ENCODE results near the gene RAD17.
"Not testable (repeated sequence)": the region's sequence is repeated elsewhere in the genome, so short reads cannot be mapped to it uniquely, and the experiment has no call there.

The RAD17 gene

GRCh38 chr5:69416699-69417098 is 47.1 kb downstream of the RAD17 start:
- DNase-seq (ENCODE audit: low read depth in 1 of 2, low spot score in 1 of 2), result no peak
- Histone ChIP-seq H3K4me3 (replicated peaks; ENCODE audit: insufficient read depth, low read length) (no peak overlapping the region), H3K27me3 (ENCODE audit: insufficient read depth, poor library complexity, severe bottlenecking) (no peaks in the 10 kb centered on the region), H3K27ac (replicated peaks) (no peak overlapping the region)
- TF ChIP-seq REST (IDR thresholded peaks at IDR 0.05; ENCODE audit: insufficient replicate concordance, low read depth), result no peak

DNA sequence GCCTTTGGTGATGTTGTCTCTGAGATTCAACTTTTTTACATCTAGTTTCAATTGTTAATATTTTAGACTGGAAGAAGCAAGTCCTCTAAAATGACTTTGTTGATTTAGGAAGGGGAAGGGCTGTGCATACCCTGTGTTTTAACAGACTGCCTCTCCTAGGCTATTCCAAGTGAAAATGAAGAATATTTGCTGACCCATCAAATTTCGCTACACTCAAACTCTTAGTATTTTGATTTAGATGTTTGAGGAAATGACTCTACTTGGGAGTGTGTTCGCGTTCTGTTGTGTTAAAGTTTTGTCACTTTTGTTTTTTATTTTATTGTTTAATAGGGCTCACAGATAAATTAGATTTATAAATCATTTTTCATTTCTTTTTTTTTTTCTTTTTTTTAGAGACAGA is 48.9 kb downstream of the RAD17 start:
- Histone ChIP-seq H3K27ac (replicated peaks) (no peak overlapping the region), H3K4me3 (replicated peaks; ENCODE audit: insufficient read depth, low read length) (no peak overlapping the region), H3K27me3 (ENCODE audit: insufficient read depth, poor library complexity, severe bottlenecking) (no peaks in the 10 kb centered on the region)
- DNase-seq (ENCODE audit: low read depth in 1 of 2, low spot score in 1 of 2), result no peak
- TF ChIP-seq, protein P1, sequence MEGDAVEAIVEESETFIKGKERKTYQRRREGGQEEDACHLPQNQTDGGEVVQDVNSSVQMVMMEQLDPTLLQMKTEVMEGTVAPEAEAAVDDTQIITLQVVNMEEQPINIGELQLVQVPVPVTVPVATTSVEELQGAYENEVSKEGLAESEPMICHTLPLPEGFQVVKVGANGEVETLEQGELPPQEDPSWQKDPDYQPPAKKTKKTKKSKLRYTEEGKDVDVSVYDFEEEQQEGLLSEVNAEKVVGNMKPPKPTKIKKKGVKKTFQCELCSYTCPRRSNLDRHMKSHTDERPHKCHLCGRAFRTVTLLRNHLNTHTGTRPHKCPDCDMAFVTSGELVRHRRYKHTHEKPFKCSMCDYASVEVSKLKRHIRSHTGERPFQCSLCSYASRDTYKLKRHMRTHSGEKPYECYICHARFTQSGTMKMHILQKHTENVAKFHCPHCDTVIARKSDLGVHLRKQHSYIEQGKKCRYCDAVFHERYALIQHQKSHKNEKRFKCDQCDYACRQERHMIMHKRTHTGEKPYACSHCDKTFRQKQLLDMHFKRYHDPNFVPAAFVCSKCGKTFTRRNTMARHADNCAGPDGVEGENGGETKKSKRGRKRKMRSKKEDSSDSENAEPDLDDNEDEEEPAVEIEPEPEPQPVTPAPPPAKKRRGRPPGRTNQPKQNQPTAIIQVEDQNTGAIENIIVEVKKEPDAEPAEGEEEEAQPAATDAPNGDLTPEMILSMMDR (IDR thresholded peaks at IDR 0.05; ENCODE audit: insufficient read depth, low read length), result no peak
- no peak for TF ChIP-seq SPI1 (IDR thresholded peaks at IDR 0.05; ENCODE audit: borderline replicate concordance, low read depth)

- no peak overlapping the region for H3K4me3 ChIP-seq (replicated peaks; ENCODE audit: insufficient read depth, low read length)
- H3K27me3 ChIP-seq (ENCODE audit: insufficient read depth, poor library complexity, severe bottlenecking), result no peaks in the 10 kb centered on the region
- no peak overlapping the region for H3K27ac ChIP-seq (replicated peaks)
- no peak for DNase-seq (ENCODE audit: low read depth in 1 of 2, low spot score in 1 of 2)
- no peak for TF ChIP-seq POLR2AphosphoS5 (IDR thresholded peaks at IDR 0.05; ENCODE audit: low read depth)
These were observed 62.0 kb downstream of the RAD17 start for GRCh38 chr5:69431424-69432303.

GRCh38 chr5:69432412-69433206 is 63.0 kb downstream of the RAD17 start:
- DNase-seq (ENCODE audit: low read depth in 1 of 2, low spot score in 1 of 2), result no peak
- Histone ChIP-seq H3K4me3 (replicated peaks; ENCODE audit: insufficient read depth, low read length) (no peak overlapping the region), H3K27ac (replicated peaks) (no peak overlapping the region), H3K27me3 (ENCODE audit: insufficient read depth, poor library complexity, severe bottlenecking) (no peaks in the 10 kb centered on the region)
- TF ChIP-seq, protein P1 (IDR thresholded peaks at IDR 0.05; ENCODE audit: insufficient read depth, low read length), result no peak
- no peak for TF ChIP-seq GABPA (IDR thresholded peaks at IDR 0.05; ENCODE audit: low read depth)
- TF ChIP-seq SPI1 (IDR thresholded peaks at IDR 0.05; ENCODE audit: borderline replicate concordance, low read depth), result no peak
- TF ChIP-seq POLR2AphosphoS5 (IDR thresholded peaks at IDR 0.05; ENCODE audit: low read depth), result no peak
- no peak for TF ChIP-seq REST (IDR thresholded peaks at IDR 0.05; ENCODE audit: insufficient replicate concordance, low read depth)

- DNase-seq (ENCODE audit: low read depth in 1 of 2, low spot score in 1 of 2); H3K27me3 ChIP-seq (ENCODE audit: insufficient read depth, poor library complexity, severe bottlenecking); H3K27ac ChIP-seq (replicated peaks); H3K4me3 ChIP-seq (replicated peaks; ENCODE audit: insufficient read depth, low read length): not testable (repeated sequence)
These were observed 65.8 kb downstream of the RAD17 start for GRCh38 chr5:69435276-69435884.
